Measurements from ENCODE around the gene KASH5.
"Not testable (repeated sequence)": the region's sequence is repeated elsewhere in the genome, so short reads cannot be mapped to it uniquely, and the experiment has no call there.

KASH5 gene

DNA sequence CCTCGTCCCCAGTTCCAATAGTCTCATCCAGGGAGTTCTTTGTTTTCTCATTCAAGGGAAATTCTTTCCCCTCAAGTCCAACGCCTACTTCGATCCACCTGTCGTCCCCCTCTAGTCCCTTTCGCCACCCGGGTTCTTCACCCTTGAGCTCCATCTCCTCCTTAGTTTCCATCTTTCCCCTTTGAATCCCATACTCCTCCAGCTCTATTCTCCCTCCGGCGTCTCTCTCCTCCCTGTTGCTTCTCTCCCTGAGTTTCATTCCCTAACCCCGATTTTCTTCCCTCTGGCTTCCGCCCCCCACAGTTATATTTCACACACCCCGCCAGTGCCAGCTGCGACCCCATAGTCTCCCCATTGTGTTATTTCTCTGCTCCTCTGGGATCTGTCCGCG lies 53.9 kb downstream of the KASH5 start:
- H3K4me1 ChIP-seq (ENCODE audit: control insufficient read depth, insufficient read depth, low read length), result no peaks in the 10 kb centered on the region
- no peak overlapping the region for H3K27ac ChIP-seq (ENCODE audit: low read depth, low read length)
- peaks cover 27% of the 10 kb centered on the region for H3K27me3 ChIP-seq (ENCODE audit: control insufficient read depth, insufficient read depth, low read length)
- no peak overlapping the region for H3K9ac ChIP-seq (ENCODE audit: low read length)
- no peak overlapping the region for H3K4me3 ChIP-seq (ENCODE audit: low read length)
- no peaks in the 10 kb centered on the region for H3K36me3 ChIP-seq (ENCODE audit: control insufficient read depth, insufficient read depth, low read length)

DNA sequence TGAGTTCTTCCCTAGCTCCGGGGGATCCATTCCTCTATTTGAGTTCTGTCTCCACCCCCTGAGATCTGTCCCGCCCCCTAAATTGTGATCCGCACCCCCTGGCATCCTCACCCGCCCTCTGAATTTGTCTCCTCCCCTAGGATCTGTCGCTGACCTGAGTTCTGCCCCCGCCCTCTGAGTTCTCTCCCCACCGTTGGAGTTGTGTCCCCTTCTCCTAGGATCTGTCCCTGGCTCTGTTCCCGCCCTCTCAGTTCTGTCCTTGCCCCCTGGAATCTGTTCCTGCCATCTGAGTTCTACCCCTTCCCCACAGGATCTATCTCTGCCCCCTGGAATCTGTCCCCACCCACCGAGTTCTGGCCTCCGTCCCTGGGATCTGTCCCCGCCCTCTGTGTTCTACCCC lies 54.3 kb downstream of the KASH5 start:
- peaks cover 25% of the 10 kb centered on the region for H3K27me3 ChIP-seq (ENCODE audit: control insufficient read depth, insufficient read depth, low read length)
- no peak overlapping the region for H3K27ac ChIP-seq (ENCODE audit: low read depth, low read length)
- no peak overlapping the region for H3K9ac ChIP-seq (ENCODE audit: low read length)
- no peaks in the 10 kb centered on the region for H3K36me3 ChIP-seq (ENCODE audit: control insufficient read depth, insufficient read depth, low read length)
- H3K4me3 ChIP-seq (ENCODE audit: low read length), result no peak overlapping the region
- H3K4me1 ChIP-seq (ENCODE audit: control insufficient read depth, insufficient read depth, low read length), result no peaks in the 10 kb centered on the region

DNA sequence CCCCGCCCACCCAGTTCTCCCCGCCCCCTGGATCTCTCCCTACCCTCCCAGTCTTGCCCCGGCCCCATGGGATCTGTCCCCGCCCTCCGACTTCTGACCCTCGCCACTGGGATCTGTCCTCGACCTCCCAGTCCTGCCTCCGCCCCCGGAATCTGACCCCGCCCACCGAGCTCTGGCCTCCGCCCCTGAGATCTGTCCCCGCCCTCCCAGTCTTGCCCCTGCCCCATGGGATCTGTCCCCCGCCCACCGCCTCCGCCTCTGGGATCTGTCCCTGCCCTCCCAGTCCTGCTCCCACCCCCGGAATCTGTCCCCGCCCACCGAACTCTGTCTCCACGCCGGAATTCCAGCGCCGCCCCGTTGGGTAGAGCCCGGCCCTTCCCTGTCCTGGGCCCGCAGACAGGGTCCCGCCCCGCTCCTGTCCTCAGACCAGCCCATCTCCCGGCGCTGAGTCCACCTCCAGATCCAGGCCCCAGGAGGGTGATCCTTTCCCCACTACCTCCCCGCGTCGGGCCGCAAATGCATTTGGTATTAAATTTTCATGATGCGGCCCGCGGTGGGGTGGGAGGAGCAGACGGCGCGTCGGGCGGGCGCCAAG lies 54.8 kb downstream of the KASH5 start:
- peak overlapping the region; percentile 70 for H3K4me3 ChIP-seq (ENCODE audit: low read length)
- H3K27me3 ChIP-seq (ENCODE audit: control insufficient read depth, insufficient read depth, low read length), result peaks cover 25% of the 10 kb centered on the region
- H3K27ac ChIP-seq (ENCODE audit: low read depth, low read length), result peak overlapping the region; percentile 0
- no peaks in the 10 kb centered on the region for H3K36me3 ChIP-seq (ENCODE audit: control insufficient read depth, insufficient read depth, low read length)
- H3K4me1 ChIP-seq (ENCODE audit: control insufficient read depth, insufficient read depth, low read length), result no peaks in the 10 kb centered on the region
- no peak overlapping the region for H3K9ac ChIP-seq (ENCODE audit: low read length)

DNA sequence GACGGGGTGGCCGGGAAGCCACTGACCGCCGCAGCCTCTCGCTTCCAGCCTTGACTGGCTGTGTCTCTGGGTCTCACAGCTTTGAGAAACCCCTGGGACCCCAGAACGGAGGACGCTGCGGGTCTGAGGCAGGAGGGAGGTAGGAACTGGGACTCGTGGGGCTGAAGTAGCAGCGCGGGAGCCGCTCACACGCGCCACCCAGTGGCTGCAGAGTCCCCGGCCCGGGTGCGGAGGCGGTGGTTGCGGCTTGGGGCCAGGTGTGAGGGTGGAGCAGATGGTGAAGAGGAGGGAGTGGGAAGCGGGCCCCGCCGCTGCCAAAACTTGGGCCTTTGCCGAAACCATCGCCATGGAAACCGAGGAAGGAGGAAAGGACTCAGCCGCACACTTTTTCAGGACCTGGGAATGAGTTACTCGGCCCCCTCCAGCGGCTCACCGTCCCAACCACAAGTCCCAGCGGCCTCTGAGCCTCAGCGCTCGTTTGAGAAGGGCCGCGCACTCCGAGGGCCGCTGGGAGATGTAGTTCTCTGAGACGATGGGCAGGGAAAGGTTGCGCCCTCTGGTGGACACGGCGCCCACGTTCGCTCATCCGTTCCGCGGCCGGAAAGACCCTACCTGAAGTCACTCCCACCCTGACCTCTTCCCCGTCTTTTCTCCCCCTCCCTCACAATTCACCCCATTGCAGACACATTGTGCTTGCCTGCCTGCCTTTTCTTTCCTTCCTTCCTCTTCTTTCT lies 55.5 kb downstream of the KASH5 start:
- H3K36me3 ChIP-seq (ENCODE audit: control insufficient read depth, insufficient read depth, low read length), result no peaks in the 10 kb centered on the region
- peak overlapping the region; percentile 70 for H3K4me3 ChIP-seq (ENCODE audit: low read length)

DNA sequence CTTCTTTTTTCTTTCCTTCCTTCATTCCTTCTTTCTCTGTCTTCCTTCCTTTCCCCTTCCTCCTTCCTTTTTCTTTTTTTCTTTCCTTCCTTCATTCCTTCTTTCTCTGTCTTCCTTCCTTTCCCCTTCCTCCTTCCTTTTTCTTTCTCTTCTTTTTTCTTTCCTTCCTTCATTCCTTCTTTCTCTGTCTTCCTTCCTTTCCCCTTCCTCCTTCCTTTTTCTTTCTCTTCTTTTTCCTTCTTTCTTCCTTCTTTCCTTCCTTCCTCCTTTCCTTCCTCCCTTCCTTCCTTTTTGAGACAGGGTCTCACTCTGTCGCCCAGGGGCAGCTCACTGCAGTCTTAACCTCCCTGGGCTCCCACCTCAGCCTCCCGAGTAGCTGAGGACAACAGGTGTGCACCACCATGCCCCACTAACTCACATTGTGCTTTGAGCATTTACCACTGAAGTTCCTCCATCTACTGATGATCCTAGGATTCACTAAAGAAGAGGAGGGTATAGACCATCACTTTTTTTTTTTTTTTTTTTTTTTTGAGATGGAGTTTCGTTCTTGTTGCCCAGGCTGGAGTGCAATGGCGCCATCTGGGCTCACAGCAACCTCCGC lies 56.2 kb downstream of the KASH5 start:
- not testable (repeated sequence) for H3K4me1 ChIP-seq (ENCODE audit: control insufficient read depth, insufficient read depth, low read length); H3K27ac ChIP-seq (ENCODE audit: low read depth, low read length); H3K4me3 ChIP-seq (ENCODE audit: low read length); H3K36me3 ChIP-seq (ENCODE audit: control insufficient read depth, insufficient read depth, low read length); H3K9ac ChIP-seq (ENCODE audit: low read length)
- peaks cover 20% of the 10 kb centered on the region for H3K27me3 ChIP-seq (ENCODE audit: control insufficient read depth, insufficient read depth, low read length)

More for the DNA sequence above, 55.5 kb downstream of the KASH5 start:
- H3K9ac ChIP-seq (ENCODE audit: low read length), result no peak overlapping the region
- H3K4me1 ChIP-seq (ENCODE audit: control insufficient read depth, insufficient read depth, low read length), result no peaks in the 10 kb centered on the region
- peaks cover 22% of the 10 kb centered on the region for H3K27me3 ChIP-seq (ENCODE audit: control insufficient read depth, insufficient read depth, low read length)
- peak overlapping the region; percentile 0 for H3K27ac ChIP-seq (ENCODE audit: low read depth, low read length)

DNA sequence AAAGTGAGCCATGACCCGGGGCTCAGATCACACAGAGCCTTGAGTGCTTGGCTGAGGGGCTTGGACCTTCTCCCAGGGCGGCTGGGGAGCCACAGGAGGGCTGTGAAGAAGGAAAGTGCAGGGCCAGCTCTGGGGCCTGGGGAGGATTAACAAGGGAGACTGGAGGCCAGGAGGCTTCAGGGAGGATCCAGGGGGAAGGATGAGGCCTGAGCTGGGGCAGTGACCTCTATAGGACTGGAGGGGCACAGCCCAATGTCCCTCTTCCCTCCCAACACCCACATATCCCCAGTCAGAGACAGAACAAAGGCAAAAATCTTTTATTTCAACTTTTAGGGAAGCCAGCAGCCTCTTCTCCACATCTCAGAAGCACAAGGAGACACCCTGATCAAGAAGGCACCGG lies 57.9 kb downstream of the KASH5 start:
- H3K27ac ChIP-seq (ENCODE audit: low read depth, low read length), result no peak overlapping the region
- no peak overlapping the region for H3K4me3 ChIP-seq (ENCODE audit: low read length)
- H3K4me1 ChIP-seq (ENCODE audit: control insufficient read depth, insufficient read depth, low read length), result no peaks in the 10 kb centered on the region
- H3K9ac ChIP-seq (ENCODE audit: low read length), result no peak overlapping the region
- H3K27me3 ChIP-seq (ENCODE audit: control insufficient read depth, insufficient read depth, low read length), result peaks cover 5% of the 10 kb centered on the region
- H3K36me3 ChIP-seq (ENCODE audit: control insufficient read depth, insufficient read depth, low read length), result no peaks in the 10 kb centered on the region

DNA sequence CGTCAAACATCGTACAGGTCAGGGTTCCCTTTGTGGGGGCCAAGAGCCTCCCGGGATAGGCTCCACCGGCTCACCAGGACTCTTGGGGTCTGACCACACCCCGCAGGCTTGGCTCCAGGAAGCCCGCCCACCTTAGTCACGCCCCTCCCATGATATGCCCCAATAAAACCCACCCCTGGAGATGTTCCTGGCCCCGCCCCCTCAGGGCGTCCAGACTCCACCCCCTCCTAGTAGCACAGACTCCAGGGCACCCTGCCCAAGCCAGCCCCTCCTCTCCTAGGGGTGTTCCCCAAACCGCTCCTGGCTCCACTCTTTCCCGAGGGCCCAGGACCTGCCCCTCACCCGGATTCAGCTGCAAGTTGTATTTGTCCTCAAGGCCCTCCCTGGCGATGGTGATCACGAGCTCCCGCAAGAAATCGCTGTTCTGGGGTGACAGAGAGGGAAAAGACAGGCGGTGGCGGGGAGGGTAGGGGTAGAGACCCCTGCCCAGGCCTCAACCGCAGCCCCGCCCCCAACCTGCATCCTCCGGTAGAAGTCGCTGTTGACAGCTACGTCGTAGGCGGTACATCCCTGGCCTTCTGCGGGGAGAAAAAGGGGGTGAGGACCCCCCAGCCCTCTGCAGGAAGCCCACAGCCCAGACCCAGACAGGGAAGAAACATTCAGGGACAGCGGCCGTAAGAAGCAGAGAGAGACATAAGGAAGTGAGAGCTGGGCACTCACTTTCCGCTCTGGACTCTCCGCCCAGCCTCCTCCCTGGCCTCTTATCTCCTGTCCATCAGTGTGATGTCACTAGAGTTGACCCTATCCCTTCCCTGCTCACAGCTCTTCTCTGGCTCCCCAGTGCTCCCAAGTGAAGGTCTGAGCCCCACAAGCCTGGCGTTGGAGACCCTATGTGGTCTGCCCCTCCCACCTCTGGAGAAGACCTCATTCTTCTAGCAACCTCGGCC lies 59.7 kb downstream of the KASH5 start:
- Histone ChIP-seq H3K4me3 (ENCODE audit: low read length) (no peak overlapping the region), H3K9ac (ENCODE audit: low read length) (no peak overlapping the region), H3K27me3 (ENCODE audit: control insufficient read depth, insufficient read depth, low read length) (no peaks in the 10 kb centered on the region), H3K36me3 (ENCODE audit: control insufficient read depth, insufficient read depth, low read length) (no peaks in the 10 kb centered on the region), H3K27ac (ENCODE audit: low read depth, low read length) (no peak overlapping the region), H3K4me1 (ENCODE audit: control insufficient read depth, insufficient read depth, low read length) (no peaks in the 10 kb centered on the region)

DNA sequence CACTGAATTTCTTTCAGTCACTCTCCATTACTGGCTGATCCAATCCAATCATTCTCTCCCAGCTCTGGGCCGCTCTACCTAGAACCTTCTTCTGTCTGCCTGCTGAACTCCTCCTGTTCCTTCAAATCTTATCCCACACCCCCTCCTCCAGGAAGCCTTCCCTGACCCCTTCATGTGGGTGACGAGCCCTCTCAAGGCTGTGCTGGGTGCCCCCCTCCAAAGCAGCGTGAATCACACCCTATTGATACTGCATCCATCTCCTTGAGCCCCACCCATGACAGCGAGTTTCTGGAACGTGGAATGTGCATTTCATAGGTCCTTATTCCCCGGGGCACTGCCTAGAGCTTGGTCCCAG lies 60.4 kb downstream of the KASH5 start:
- no peaks in the 10 kb centered on the region for H3K36me3 ChIP-seq (ENCODE audit: control insufficient read depth, insufficient read depth, low read length)
- H3K27me3 ChIP-seq (ENCODE audit: control insufficient read depth, insufficient read depth, low read length), result no peaks in the 10 kb centered on the region
- H3K27ac ChIP-seq (ENCODE audit: low read depth, low read length), result no peak overlapping the region
- no peak overlapping the region for H3K9ac ChIP-seq (ENCODE audit: low read length)
- no peaks in the 10 kb centered on the region for H3K4me1 ChIP-seq (ENCODE audit: control insufficient read depth, insufficient read depth, low read length)
- H3K4me3 ChIP-seq (ENCODE audit: low read length), result no peak overlapping the region

DNA sequence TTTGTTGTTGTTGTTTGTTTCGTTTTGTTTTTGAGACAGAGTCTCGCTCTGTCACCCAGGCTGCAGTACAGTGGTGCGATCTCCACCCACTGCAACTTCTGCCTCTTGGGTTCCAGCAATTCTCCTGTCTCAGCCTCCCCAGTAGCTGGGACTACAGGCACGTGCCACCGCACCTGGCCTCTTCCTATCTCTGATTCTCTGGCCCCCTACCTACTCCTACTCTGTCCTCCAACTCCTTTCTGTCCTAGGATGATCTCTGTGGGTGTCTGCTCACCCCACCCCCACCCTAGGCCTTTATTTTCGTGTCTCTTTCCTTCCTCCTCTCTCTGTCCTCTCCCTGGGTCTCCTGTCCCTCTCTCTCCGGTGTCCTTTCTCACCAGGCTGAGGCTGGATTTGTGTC lies 62.4 kb downstream of the KASH5 start:
- Histone ChIP-seq H3K27ac (ENCODE audit: low read depth, low read length) (no peak overlapping the region), H3K4me3 (ENCODE audit: low read length) (peak overlapping the region; percentile 47), H3K36me3 (ENCODE audit: control insufficient read depth, insufficient read depth, low read length) (no peaks in the 10 kb centered on the region), H3K9ac (ENCODE audit: low read length) (no peak overlapping the region), H3K4me1 (ENCODE audit: control insufficient read depth, insufficient read depth, low read length) (peaks cover 7% of the 10 kb centered on the region), H3K27me3 (ENCODE audit: control insufficient read depth, insufficient read depth, low read length) (no peaks in the 10 kb centered on the region)

DNA sequence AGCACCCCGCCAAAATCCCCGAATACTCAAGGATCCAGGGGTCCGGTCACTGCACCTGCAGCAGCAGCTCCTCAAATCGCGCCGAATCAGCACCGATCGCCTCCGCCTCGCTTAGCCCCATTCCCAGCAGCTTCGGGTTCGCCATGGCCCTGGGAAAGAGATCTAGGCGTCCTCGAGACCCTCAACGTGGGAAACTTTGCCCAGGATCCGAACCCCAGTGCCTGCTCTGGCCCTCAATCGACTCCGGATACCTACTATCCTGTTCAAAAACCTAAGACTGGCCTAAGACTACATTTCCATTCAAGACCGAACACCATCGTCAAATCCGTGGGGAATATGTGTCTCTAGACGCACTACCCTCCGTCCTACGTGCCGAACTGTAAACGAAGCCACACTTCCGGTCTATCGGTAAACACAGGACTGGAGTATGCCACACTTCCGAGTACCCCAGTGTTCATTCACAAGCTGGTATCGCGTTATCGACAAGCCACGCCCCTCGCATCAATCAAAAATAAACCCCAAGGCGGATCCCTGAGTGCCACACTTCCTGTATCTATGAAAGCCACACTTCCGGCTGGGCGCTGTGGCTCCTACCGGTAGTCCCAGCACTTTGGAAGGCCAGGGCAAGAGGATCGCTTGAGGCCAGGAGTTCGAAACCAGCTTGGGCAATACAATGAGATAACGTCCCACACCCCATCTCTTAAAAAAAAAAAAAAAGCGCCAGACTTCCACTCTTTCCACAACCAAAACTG lies 63.6 kb downstream of the KASH5 start, which contains the start of gene PIH1D1:
Gene PIH1D1 (minus strand): TSS at position 385 of the 752 bp plus-strand sequence. CDS start 240 bp downstream, at position 145.
- Histone ChIP-seq H3K27ac (ENCODE audit: low read depth, low read length) (peak within 1 kb of the TSS; percentile 99), H3K4me1 (ENCODE audit: control insufficient read depth, insufficient read depth, low read length) (peaks cover 7% of the 10 kb centered on the region), H3K27me3 (ENCODE audit: control insufficient read depth, insufficient read depth, low read length) (no peaks in the 10 kb centered on the region)

DNA sequence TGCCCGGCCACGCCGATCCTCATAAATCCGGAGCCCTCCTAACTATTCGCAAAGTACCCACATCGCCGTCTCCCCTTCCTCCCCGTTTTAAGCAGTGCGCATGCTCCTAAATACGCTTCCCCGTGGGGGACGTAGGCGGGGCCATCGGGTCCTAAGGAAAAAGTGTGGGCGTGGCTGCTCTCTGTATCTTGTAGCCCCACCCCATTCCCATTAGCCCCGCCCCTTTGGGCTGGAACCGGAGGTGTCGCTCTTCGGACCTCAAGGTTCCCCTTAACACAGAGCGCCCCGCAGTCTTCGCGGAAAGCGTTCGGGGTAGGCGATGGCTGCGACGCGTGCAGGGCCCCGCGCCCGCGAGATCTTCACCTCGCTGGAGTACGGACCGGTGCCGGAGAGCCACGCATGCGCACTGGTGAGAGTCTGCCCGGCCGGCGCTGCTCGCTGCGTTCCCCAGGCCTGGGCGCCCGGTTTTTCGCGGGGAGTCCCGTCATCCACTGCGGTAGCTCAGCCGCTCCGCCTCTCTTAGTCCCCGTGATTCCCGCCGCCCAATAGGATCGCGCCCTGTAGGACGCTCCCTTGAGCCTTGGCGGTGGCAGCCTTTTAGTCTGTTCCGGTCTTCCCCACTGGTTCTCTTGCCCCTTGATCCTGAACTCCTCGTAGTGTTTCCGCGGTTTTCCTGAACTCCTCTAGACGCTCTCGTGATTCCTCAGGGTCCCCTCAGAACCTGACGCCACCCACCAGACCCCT lies 65.1 kb downstream of the KASH5 start, which contains the start of gene ALDH16A1:
Gene ALDH16A1 (plus strand): TSS at position 213 of the 744 bp plus-strand sequence. CDS start 107 bp downstream, at position 320.
- H3K4me1 ChIP-seq (ENCODE audit: control insufficient read depth, insufficient read depth, low read length), result peaks cover 7% of the 10 kb centered on the region
- peak within 1 kb of the TSS; percentile 93 for H3K4me3 ChIP-seq (ENCODE audit: low read length)
- H3K36me3 ChIP-seq (ENCODE audit: control insufficient read depth, insufficient read depth, low read length), result no peaks in the 10 kb centered on the region
- peak within 1 kb of the TSS; percentile 99 for H3K27ac ChIP-seq (ENCODE audit: low read depth, low read length)
- H3K27me3 ChIP-seq (ENCODE audit: control insufficient read depth, insufficient read depth, low read length), result no peaks in the 10 kb centered on the region
- peak within 1 kb of the TSS; percentile 94 for H3K9ac ChIP-seq (ENCODE audit: low read length)

More for the DNA sequence above, 63.6 kb downstream of the KASH5 start, which contains the start of gene PIH1D1:
- H3K4me3 ChIP-seq (ENCODE audit: low read length), result peak within 1 kb of the TSS; percentile 81
- H3K9ac ChIP-seq (ENCODE audit: low read length), result peak within 1 kb of the TSS; percentile 63
- no peaks in the 10 kb centered on the region for H3K36me3 ChIP-seq (ENCODE audit: control insufficient read depth, insufficient read depth, low read length)

Data from rectal smooth muscle tissue (tissue), 1 donor.